IPS-NIHi7 (cell line): ENCODE results near the gene ARPC5L.

Experiments
- DNase-seq: peaks from one replicate; pipeline ENCODE4 v3.0.0; 2012; ENCODE audit warnings: mixed read lengths; ENCODE audit errors: extremely low spot score

ARPC5L gene

DNA sequence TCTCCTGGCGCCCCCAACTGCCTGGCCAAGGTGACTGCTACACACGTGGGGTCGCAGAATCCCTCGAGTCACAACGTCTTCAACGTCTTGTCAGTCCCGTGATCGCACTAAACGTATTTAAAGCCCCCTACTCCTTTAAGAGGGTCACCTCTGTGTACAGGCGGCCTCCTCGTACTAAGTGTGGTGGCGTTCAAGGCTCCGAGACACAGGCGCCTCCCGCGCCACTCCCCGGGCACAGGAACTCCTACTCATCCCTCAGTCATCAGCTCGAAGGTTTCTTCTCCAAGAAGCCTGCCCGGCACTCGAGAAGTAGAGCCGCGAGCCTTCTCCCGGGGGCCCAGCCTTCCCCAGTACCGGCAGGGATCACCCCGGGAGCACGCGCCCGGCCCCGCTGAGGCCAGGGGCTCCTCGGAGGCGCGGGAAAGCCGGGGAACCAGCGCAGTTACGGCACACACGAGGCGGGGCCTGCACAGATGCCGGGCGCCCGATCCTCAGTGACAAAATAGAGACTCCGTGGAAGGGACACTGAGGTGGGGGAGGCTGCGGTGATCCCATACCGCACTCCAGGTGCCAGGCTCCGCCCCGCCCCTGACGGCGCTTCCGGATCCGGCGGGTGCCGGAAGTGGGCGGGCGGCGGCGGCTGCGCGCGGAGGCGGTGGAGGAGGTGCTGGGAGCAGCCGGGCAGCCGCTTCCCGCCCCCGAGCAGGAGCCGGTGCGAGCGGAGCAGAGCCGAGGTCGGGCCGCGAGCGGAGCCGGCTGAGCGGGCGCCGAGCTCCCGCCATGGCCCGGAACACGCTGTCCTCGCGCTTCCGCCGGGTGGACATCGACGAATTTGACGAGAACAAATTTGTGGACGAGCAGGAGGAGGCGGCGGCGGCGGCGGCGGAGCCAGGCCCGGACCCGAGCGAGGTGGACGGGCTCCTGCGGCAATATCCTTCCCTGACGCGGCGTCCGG, 6.9 kb downstream of the ARPC5L start:
- peak; percentile 94 for DNase-seq

DNA sequence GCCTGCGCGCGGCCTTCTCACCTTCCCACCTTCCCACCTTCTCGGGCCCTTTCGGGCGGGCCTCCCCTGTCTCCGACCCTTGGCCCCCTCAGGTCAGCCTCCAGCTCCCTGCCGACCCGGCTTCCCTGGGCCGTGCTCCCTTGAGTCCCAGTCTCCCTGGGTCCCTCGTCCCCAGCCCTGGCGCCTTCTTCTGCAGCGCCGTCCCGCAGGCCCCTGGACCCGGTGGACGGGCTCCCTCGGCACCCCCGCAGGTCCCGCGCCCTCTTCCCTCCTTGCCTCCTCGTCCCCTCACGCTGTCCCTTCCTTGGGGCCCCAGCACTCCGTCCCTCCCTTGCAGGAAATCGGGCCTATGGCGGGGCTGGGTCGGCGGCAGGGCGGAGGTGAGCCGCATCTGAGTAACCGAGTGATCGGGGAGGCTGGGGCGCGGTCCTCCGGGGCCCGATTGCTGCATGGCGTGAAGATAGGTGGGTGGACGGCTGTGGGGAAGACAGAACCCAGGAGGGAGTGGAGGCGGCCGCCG, 7.6 kb downstream of the ARPC5L start:
- DNase-seq, result no peak

- DNase-seq, result no peak
These were observed 8.1 kb downstream of the ARPC5L start for GRCh38 chr9:124869986-124870560.

- DNase-seq, result no peak
These were observed 8.8 kb downstream of the ARPC5L start for GRCh38 chr9:124870723-124871122.

DNA sequence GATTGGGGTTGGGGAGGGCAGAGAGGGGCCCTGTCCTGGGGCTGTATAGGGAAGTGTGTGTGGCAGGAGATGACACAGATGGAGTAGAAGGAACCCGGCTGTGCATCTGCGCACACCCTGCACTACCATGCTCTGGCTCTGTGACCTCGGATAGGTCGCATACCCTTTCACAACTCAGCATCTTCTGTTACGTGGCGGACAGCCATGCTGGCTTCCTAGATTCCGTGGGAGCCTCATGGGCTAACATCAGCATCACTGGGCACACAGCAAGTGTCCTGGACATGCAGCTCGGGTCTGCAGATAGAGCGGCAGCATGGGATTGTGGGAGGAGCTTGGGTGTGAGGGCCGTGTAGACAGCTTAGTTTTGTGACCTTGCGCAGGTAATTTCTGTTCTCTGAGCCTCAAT, 9.2 kb downstream of the ARPC5L start:
- no peak for DNase-seq

- DNase-seq, result no peak
These were observed 11.7 kb downstream of the ARPC5L start for GRCh38 chr9:124873664-124874063.

DNA sequence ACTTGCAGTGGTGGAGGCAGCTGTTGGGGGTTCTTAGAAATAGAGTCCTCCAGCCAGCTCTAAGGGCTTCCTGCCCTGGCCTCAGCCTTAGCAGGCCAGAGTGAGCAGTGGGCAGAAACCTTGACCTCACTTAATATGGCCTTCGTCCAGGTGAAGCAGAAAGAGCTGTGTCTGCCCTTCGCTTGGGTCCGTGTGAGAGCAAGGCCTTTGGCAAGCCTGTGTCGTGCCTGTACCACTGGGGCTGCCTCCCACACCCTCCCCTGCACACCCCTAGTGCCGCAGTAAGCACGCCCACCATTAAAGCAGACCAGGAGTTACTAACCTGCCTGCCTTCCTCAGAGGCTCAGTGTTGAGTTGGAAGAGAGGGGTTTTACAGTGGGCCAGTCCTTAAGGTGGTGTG, 13.6 kb downstream of the ARPC5L start:
- DNase-seq, result no peak

DNA sequence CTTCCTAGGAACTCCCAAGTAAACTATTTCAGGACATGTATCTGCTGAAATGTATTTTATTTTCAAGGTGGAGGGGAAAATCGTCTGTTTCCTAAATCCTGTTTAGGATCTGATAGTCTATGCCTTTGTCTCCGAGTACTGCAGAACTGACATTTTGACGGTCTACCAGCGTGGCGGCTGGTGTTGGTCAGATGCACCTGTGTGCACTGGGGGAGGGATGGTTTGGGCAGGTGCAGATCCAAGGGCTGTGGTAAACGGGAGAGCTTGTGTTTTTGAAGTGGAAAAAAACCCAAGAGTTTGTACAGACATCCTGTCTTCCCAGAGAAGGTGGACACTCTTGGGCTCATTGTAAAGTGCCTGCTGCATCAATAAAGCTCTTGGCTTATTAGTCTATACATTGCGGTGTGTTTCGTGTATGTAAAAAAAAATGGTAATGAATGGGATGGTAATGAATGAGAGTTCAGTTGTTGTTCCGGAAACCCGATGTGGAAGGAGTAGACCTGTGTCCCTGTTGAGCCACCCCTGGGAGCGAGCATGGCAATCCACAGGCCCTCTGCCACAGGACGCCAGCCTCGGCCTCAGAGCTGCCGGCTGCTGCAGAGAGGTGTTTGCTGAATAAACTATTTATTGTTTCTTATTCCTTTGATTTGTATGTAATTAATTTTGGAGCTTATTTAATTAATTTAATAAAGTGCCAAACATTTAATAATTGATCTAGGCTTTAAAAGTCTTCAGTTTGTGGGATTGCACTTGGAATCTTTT, 15.3 kb downstream of the ARPC5L start:
- no peak for DNase-seq

GRCh38 chr9:124878021-124878420, 16.1 kb downstream of the ARPC5L start:
- DNase-seq, result no peak

DNA sequence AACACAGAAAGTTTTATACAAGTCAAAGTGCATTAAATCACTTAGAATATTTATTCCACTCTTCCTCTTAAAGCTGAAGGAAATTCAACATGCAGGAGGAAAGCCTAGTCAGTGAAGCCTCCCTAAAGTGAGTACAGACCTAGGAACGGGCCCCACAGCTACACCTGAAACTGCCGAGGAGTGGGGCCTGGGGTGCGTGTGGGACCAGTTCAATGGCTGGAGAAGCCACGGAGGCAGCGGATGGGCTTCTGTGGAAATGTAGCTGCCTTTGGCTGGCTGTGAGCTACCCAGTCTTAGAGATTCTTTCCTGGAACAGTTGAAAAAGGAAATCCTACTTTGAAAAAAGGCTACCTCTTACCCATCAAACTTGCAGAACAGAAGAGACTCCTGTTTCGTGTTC, 16.6 kb downstream of the ARPC5L start:
- no peak for DNase-seq

- no peak for DNase-seq
These were observed 17.3 kb downstream of the ARPC5L start for GRCh38 chr9:124879226-124879625.

DNA sequence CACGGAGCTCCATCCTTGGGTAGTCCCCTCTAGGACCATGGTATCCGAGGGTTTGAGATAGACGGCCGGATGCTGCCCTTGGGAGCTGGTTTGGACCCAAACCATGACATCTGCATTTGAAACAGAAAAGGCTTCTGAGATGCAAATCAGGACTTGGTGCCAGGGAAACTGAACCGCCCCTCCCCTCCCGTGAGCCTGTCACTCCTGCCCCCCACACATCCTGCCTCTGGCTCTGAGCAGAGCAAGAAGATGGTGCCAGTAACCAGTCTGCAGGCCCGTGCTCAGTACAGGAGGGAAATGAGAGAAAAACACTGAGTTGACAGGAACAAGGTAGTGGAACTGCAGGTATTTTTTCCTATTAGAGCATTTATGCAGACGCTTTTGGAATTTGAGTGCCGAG, 18.6 kb downstream of the ARPC5L start:
- DNase-seq, result peak; percentile 79

- no peak for DNase-seq
These were observed 19.3 kb downstream of the ARPC5L start for GRCh38 chr9:124881138-124881743.

DNA sequence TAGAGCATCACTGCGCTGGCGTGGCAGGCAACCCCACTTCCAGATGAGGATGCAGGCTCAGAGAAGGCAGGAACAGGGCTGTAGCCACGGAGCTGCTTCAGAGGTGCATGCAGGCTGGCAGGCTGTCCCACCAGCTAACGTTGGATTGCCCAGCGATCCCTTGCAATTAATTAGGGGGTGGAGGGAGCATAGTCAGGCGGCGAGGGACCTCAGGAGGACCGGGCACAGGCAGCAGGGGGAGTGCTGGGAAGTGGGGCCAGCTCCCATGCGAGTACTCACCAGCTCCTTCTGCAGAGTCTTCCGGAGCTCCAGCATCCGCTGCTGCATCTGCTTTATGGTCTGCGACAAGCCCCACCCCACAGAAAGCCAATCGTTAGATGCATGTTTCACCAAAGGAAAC, 20.3 kb downstream of the ARPC5L start:
- no peak for DNase-seq

DNA sequence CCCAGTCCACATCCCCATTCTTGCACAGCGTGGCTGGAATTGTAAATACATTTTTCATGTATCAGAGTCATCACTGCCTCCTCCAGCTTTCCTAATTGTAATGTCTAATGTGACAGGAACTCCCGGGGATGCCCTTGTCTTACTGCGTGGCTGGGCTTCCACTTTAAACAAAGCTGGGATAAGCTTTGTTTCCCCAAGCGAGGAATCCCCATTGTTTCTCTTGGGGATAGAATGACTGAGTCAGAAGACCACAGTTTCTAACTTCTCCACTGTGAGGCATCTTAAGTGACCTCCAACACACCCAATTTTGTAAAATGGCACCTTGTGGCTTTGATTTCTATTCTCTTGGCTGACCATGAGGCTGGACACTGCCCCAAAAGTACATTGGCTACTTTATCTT, 22.4 kb downstream of the ARPC5L start:
- no peak for DNase-seq

GRCh38 chr9:124885551-124885950, 23.6 kb downstream of the ARPC5L start:
- no peak for DNase-seq

- DNase-seq, result no peak
These were observed 24.5 kb downstream of the ARPC5L start for GRCh38 chr9:124886461-124886860.

- DNase-seq, result no peak
These were observed 25.0 kb downstream of the ARPC5L start for GRCh38 chr9:124886866-124887492.

DNA sequence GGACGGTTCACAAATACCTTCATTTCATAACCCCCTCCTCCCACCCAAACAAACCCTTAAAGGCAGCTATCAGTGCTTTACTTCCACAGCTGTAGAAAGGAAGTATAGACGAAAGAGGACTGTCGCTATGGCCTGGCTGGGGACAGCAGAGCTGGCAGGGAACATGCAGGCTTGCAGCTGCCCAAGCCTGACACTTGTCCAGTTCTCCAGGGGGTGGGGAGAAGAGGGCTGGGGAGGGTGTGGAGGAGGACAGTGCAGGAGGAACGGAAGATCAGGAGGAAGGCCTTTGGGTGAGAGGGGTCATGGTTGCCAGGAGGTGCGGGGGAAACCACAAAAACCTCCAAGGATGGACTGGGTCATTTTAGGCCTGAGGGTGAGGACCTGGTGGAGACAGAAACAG, 25.9 kb downstream of the ARPC5L start:
- DNase-seq, result no peak

GRCh38 chr9:124889006-124889405, 27.1 kb downstream of the ARPC5L start:
- no peak for DNase-seq

DNA sequence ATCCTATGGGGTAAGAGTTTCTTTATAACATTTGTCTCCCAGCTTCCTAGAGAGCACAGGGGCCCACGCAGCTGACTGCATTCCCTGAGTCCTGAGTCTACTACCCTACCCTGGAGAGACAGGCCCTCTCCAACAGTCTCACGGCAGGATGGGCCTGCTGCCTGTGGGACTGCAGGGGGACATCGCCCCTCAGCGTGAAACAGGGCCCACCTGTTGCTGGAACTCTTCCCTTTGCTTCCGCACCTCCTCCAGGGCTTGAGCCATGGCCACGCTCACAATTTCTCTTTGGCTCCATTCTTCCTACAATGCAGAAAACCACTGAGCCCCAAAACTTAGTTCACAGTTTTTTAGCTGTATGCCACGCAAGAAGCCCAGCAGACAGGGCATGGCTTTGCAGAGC, 28.2 kb downstream of the ARPC5L start:
- DNase-seq, result no peak
